Frontal cortex (tissue), 4 donors: Measurements from ENCODE around the gene NOL6. TPM values are rescaled to one million over a fixed set of nuclear protein-coding genes. Genes with fewer than 3 reads are reported as not detected.
"Not testable (repeated sequence)": the region's sequence is repeated elsewhere in the genome, so short reads cannot be mapped to it uniquely, and the experiment has no call there.

Experiments
- DNase-seq, 2 donors: peaks; one replicate each; pipeline ENCODE4 v3.0.0; 2012; ENCODE audit warnings: low spot score in 2 of 2
- FAIRE-seq: peaks from 2 replicates; lab custom pipeline; 2012; peaks lifted over from hg19 to GRCh38; lab: Jason Lieb, UNC
- total RNA-seq: library from RNA; depleted of rRNA; stranded (reverse); fragments of >200 nt; gene quantifications from one replicate; pipeline ENCODE4 v1.2.3, GENCODE V29; 2014
- donor health status: control.
- donor health status: control.
- donor health status: control.

NOL6 gene
- total RNA-seq, 1 donor from 2014 or later, result 13.9 TPM

DNA sequence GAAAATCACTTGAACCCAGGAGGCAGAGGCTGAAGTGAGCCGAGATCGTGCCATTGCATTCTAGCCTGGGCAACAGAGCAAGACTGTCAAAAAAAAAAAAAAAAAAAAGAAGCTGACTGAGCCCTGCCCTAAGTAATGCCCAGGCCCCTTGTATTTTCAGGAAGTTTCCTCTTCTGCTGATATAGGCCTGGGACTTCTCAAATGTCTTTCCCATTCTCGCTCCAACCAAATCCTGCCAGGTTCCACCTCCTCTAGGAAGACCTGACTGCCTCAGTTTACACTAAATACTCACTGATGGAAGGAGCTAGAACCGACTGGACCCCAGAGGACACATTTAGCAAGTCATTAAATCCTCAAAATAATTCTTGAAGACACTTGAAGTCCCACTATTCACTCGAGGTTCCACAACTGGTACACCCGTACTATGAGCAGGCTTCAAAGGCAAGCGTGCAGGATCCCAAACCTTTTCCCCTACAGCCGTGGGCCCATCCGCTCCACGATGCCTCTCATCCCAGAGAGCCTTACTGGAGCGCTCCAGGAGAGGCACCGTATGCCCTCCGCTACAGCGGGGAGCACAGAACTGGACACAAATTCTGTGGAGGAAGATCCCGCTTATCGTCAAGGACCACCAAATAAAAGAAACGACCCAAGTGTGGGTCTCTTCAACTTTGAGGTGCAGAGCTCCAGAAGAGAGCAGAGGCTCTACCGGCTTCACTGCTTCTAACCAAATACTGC, 676 bp downstream of the NOL6 start:
- DNase-seq, result peak in 1 of 2 donors; percentile 1

DNA sequence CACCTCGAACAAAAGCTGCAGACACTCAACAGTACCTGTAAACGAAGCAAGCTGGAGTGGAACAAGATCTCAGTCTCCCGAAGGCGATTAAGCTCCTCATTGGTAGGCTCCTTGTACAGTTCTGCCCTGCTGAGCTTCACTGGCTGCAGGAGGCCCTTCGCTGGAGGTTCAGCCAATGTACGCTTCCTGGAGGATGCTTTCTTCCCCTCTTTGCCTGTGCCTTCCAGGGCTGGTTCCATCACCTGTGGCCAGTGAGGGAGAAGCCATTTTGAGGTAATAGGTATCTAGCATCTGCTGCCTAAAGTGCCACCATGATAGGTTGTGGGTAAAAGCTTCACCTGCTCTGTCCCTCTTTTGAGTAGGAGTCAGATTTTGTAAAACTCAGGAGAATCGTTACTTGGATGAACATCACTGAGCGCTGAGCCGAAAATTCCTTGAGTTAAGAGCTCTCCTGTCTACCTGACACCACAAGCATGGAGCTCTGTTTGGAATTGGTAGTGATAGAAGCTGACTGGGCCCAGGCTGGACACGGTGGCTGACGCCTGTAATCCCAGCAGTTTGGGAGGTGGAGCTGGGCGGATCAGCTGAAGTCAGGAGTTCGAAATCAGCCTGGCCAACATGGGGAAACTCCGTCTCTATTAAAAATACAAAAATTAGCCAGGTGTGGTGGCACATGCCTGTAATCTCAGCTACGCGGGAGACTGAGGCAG, 1.4 kb downstream of the NOL6 start:
- DNase-seq (peak in 1 of 2 donors; percentile 0), FAIRE-seq (no peak)

More for the DNA sequence above, 676 bp downstream of the NOL6 start:
- FAIRE-seq, result no peak

DNA sequence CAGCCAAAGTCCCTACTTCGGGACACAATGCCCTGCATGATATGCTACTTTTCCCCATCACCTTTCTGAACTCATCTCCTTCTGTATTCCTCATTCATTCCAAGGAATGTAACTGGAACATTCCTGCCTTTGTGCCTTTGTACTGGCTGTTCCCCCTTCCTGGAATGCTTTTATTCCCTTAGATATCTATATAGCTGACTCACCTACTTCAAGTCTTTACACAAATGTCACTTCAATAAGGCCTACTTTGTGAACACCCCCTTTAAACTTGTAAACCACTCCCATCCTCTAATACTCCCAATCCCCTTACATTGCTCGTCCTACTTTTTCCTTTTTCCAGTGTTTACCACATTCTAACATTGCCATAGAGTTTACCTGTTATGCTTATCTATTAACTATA, 2.4 kb downstream of the NOL6 start:
- FAIRE-seq (no peak), DNase-seq (peak in 1 of 2 donors; percentile 0)

DNA sequence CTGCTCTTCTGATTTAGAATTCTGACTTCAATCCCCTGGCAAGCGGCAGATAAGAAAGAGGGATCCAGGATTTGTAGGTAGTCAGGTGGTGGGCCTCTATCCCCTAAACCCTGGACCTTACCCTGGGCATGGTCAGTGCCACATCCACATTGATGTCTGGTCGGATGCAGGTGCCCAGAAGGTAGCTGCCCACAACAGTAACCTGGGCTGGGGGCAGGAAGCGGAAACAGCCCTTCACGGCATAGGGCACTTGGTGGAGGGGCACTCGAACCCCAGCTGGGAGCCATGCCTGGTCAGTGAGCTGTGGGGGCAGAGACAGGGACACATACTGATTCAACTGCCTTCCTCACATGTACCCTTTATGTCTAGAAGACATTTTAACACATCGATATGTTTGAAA, 3.8 kb downstream of the NOL6 start:
- FAIRE-seq (no peak), DNase-seq (no peak)

DNA sequence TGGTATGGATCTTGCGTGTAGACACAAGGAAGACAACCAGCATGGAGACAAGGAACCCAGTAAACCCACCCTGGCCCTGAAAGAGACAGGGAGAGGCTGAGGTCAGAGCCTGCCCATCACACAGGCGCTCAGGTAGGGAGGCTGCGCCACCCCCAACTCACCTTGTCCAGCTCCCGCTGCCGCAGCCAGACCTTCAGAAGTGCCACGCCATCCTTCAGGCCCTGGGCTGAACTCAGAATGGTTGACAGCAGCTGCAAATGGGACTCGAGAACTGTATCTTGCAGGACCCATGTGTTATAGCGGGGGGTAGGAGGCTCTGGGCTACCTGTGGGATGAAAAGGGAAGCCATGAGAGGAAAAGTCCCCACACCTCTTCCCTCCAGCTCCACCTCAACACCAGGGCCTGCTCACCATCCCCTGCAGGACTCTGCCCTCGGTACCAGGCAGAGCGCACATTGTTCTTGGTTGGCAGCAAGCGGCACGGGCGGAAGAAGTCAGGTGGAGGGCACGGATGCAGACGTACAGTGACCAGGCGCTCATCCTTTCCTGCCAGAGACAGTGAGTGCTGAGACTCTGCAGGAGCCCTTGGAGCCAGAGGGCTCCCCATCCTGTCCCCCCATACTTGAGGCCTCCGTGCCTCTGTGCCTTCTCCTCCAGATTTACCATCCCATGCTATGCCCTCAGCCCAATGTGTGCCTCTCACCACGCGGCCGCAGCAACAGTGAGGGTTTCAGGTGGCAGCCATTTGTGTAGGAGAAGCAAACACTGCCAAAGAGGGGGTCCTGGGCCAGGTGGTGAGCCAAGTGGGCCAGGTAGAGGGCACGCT, 4.7 kb downstream of the NOL6 start:
- no peak for FAIRE-seq
- DNase-seq, result peak in 1 of 2 donors; percentile 0

DNA sequence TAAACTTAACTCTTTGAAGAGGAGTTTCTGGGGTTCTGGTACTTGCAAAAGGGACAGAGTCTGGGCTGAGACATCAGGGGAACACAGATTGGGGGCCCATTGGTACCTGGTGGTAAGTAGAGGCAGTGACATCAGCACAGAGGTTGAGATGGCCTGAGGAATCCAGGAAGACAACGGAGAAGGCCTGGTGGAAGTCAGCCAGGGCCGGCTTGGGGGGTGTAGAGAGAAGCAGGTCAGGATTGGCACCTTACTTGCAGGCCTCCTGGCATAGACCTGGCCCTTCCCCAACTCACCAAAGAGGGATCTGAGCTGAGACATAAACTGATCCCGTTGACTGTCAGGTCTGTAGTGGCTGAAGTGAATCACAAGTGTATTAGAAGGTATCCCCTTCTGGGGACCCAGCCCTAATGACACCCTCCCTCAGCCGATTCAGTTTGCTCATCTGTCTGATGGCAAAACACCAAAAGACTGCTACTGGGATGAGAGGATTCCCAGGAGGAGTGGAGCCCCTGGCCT, 5.5 kb downstream of the NOL6 start:
- DNase-seq, result peak in 1 of 2 donors; percentile 3
- FAIRE-seq, result no peak

DNA sequence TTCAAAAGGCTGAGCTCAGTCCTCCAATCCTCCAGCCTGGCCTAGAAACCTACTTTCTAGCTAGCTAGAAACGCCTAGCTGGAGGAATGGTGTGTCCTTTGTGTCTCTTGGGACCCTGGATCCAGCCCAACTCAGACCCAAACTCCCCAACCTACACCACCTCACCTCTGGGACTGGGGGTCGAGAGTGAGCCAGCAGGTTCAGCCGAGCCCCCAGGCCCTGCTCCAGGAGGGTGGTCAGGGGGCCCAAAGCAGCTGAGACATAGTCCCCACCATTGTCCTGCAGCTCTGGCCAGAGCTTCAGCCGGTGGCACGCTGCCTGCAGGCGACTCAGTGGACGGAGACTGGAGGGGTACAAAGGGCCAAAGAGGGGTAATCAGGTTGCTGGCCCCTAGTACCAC, 6.2 kb downstream of the NOL6 start:
- FAIRE-seq, result no peak
- DNase-seq, result no peak

DNA sequence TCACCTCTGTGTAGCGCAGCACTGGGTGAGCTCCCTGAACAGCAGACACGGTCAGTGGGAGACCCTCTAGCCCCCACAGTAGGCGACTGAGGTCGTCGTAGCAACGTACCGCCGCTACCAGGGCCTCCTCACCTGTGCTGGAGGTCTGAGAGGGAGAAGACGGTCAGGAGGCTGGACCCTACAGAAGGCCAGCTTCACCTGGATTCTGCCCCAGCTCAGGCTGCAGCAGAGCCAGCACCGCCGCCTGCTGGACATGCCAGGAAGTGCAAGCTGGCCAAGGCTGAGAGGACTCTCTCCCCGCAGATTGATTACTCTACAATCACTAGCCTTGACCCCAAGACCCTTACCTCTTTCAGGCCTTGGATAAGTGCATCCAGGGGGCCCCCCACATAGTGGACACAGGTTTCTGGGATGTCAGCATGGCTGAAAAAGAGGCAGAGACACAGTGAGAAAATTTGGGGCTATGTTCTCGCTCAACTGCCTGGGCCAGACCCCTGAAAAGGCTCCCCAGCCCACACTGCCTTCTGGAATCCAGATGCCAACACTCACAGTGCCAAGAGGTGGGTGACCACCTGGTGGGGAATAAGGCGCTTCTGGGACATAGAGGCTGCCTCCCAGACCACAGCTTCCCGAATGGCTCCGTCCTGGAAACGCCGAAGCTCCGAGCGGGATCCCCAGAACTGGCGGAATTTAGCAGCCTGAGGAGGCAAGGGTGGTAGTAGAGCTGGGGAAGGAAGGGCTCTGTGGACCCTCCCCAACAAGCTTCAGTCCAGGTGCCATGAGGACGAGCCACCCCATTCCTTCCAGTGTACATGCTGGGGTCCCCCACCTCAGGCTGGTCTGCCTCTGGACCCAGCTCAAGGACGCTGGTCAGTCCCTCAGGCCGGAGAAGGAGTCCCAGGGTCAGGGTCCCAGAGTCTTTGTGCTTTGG, 6.9 kb downstream of the NOL6 start:
- FAIRE-seq (no peak), DNase-seq (peak; percentile 43 to 81)

DNA sequence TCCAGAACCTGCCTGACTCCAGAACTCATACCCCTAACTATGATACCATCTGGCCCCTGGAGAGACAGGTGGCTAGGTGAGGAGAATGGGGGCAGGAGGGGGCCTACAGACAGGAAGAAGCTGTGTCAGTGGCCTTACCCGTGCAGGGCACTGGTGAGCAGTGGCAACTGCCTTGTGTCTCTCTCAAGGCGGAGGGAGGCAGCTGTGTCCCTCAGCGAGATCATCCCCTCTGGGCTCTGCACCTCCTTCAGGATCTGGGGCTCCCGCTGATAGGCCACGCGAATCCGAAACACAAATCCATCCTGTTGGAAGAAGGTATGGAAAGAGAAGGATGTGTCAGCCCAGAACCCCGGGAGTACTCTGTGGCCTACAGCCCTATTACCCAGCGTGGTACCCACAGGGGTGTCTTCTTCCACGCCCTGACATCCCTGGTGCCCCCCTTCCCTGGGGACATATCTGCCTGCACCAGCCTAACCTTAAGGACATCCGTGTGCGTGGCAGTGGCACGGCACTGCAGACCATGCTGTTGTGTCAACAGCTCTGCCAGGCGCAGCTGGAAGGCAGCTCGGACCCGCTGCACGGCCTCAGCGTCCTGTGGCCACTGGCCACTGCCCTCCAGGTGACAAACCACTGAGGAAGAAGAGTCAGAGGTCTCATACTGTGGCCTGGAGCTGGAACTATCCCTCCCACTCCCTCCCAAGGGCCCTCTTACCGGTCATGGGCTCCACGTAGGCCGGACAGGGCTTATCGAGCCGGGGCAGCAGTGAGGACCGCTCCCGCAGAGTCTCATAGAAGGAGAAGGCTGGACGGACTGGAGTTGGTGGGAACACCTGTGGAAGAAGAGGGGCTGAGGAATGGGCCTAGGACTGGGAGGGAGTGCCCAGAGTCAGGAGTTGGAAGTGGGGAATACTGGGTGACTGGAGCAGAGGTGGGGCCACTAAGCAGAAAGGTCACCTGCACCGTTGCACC, 7.8 kb downstream of the NOL6 start:
- FAIRE-seq (no peak), DNase-seq (peak in 1 of 2 donors; percentile 2)

DNA sequence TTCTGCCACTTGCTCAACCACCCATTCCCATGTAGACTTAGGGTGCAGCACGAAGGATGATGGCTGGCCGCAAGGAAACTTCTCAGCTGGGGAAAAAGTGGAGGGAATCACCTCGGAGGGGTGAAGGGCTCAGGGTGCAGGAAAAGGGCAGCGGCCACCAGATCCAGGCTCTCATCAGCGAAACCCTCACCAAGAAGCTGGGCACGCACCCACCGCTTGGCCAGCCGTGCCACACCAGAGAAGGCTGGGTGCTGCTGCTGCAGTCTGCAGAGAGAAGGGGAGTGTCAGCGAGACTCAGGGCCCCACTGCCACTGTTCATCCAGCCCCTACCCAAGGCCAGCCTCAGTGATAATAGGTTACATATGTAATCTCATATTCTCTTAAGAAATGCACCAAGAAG, 8.6 kb downstream of the NOL6 start:
- no peak for DNase-seq
- FAIRE-seq, result no peak

DNA sequence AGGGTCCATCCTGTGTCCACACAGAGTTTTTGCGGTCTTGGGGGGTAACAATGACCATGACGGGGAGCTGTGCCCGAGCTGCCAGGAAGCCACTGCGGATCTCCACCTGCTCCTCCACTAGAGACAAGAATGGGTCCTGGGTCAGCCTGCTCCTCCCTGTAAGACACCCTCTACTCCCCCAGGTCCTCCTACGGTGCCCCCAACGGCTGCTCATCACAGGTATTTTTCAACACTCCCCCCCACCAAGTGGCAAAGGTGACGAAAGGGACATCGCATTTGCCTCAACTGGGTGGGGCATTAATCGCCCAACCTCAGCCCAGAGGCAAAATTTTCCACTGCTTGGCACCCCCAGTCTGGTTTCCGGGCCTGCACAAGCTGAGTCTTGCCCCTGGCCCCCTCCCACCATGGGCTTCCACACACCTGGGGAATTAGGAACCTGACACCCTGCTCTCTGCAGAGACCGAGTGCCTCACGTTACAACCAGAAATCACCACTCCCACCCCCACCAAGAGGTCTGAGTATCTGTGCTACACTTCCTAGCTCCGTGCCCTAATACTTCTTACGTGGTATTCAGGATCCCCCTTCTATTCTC, 9.6 kb downstream of the NOL6 start:
- FAIRE-seq, result no peak

DNA sequence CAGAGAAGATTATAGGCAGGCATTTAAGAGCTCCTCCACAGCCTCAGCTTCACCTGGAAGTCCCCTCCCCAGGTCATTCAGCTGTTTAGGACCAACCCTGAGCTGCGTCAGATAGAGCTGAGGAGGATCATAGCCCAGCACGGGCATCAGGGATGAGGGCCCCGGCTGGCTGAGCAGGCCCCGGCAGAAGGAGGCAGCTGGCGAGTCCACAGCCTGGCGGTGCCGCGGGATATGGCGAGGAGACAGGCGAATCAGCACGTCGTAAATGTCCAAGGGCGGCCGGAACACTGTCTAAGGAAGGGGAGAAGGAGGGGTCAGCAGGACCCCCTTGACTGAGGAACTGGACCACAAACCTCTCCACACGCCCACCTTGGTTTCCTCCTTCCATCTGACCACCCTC, 10.6 kb downstream of the NOL6 start:
- FAIRE-seq (no peak), DNase-seq (no peak)

More for the DNA sequence above, 9.6 kb downstream of the NOL6 start:
- no peak for DNase-seq

DNA sequence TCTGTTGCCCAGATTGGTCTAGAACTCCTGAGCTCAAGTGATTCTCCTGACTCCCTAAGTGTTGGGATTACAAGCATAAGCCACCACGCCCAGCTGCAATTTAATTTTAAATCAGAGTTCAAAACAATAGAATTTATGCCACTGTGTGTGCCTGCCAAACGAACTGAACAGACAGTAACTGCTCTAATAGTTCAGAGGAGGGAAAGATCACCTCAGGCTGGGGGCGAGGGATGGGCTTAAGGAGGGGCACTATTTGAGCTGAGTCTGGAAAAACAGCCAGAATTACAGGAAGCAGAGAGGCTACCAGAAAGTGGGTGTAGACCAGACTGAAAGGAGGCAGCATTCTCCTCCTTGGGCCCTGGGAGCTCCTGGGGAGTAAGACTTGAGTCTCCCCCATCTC, 12.2 kb downstream of the NOL6 start:
- DNase-seq (no peak), FAIRE-seq (no peak)

DNA sequence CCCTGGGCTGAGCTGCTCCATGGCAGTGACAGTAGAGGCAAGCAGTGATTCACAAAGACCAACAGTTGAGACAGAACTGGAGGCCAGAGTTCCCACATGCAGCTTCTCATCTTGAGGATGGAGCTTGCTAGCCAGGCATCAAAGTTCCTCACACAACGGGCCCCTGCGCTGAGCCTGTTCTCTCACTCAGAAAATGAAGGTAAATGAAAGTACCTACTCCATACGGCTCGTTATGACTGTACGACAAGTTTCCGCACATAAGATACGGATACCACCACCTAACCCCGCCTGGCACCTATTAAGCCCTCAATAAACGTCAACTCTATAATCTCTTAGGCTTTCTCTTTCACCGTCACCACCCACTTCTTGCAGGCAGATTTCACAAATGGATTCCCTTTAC, 12.9 kb downstream of the NOL6 start:
- FAIRE-seq, result no peak
- no peak for DNase-seq

DNA sequence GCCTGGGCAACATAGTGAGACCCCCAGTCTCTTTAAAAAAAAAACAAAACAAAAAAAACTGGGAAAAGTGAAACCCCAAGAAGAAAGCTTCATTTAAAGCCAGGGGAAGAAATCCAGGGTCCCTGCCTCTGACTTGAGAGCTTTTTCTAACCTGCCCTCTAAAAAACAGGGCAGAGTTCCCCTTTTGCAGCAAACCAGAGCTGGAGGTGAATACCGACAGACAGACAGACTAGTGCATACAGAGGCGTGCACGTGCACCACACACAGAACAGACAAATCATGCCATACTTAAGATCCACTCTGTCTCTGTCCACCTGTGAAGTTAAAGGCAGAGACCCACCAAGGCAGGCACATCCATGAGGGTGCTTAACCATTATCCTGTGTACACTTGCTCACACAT, 14.6 kb downstream of the NOL6 start:
- no peak for FAIRE-seq
- DNase-seq, result no peak

DNA sequence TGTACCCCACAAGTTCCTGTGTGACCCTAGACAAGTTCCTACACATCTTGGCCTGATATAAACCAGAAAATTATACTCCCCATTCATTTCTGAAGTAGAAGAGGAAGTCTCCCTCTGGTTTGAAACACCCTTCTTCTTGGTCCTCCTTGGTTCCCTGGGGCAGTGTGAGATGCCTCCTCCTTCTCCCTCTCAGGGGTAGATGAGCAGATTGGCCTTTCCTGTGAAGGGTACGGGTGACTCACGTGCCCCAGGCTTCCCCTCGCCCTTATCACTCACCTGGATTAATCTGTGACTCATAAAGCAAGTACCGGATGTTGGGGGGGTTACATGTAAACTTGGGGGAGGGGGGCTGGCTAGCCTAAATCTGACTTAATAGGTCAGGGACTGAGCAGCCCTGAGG, 15.3 kb downstream of the NOL6 start:
- DNase-seq (no peak), FAIRE-seq (no peak)

DNA sequence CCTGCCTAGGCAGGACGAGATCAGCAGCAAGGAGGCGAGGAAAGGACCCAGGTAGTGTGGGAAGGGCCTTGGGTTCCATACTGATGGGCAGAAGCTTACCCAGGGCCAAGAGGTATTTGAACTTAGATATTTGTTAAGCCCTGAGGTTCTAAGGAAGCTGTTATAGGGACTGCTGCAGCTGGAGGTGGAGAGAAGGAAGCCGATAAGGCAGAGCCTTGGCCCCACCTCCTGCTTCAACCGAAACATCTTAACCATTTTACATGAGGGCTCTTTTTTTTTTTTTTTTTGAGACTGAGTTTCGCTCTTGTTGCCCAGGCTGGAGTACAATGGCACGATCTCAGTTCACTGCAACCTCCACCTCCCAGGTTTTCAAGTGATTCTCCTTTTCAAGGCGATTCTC, 17.8 kb downstream of the NOL6 start:
- no peak for FAIRE-seq
- no peak for DNase-seq

DNA sequence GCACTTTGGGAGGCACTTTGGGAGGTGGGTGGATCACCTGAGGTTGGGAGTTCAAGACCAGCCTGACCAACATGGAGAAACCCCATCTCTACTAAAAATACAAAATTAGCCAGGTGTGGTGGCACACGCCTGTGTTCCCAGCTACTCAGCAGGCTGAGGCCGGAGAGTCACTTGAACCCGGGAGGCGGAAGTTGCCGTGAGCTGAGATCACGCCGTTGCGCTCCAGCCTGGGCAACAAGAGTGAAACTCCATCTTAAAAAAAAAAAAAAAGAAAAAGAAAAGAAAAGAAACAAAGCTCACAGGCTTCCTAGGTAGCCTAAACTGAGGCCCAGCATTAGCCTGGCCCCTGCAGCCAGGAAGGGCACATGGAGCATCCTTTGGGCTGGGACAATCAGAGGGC, 18.3 kb downstream of the NOL6 start:
- FAIRE-seq, DNase-seq: not testable (repeated sequence)
